Effector CD4-positive, alpha-beta T cell (primary cell): ENCODE results near the gene SORCS1.

Experiments used
- DNase-seq: peaks from one replicate; pipeline ENCODE4 v3.0.0-alpha.2; 2020

Gene SORCS1

GRCh38 chr10:106873770-106874603, 290.5 kb downstream of the SORCS1 start:
- no peak for DNase-seq

GRCh38 chr10:106872176-106872575, 292.3 kb downstream of the SORCS1 start:
- no peak for DNase-seq

GRCh38 chr10:106866244-106866845, 298.2 kb downstream of the SORCS1 start:
- DNase-seq = no peak

- no peak for DNase-seq
Observed at GRCh38 chr10:106864031-106864430, 300.5 kb downstream of the SORCS1 start.

GRCh38 chr10:106863549-106863948, 301.0 kb downstream of the SORCS1 start:
- no peak for DNase-seq

GRCh38 chr10:106859892-106860652, 304.4 kb downstream of the SORCS1 start:
- no peak for DNase-seq

- DNase-seq = no peak
Observed at GRCh38 chr10:106857728-106858127, 306.8 kb downstream of the SORCS1 start.

GRCh38 chr10:106857213-106857612, 307.3 kb downstream of the SORCS1 start:
- DNase-seq = no peak

GRCh38 chr10:106836933-106837663, 327.4 kb downstream of the SORCS1 start:
- no peak for DNase-seq

GRCh38 chr10:106832846-106833245, 331.7 kb downstream of the SORCS1 start:
- DNase-seq = no peak

GRCh38 chr10:106830471-106830870, 334.0 kb downstream of the SORCS1 start:
- no peak for DNase-seq

GRCh38 chr10:106830006-106830405, 334.5 kb downstream of the SORCS1 start:
- no peak for DNase-seq

- no peak for DNase-seq
Observed at GRCh38 chr10:106826716-106827115, 337.8 kb downstream of the SORCS1 start.

- no peak for DNase-seq
Observed at GRCh38 chr10:106825576-106826364, 338.7 kb downstream of the SORCS1 start.

- DNase-seq = no peak
Observed at GRCh38 chr10:106820579-106820978, 343.9 kb downstream of the SORCS1 start.

GRCh38 chr10:106819490-106819889, 345.0 kb downstream of the SORCS1 start:
- no peak for DNase-seq

GRCh38 chr10:106816318-106817085, 348.0 kb downstream of the SORCS1 start:
- no peak for DNase-seq

GRCh38 chr10:106815427-106816043, 349.0 kb downstream of the SORCS1 start:
- DNase-seq = no peak

GRCh38 chr10:106804992-106805582, 359.4 kb downstream of the SORCS1 start:
- no peak for DNase-seq

GRCh38 chr10:106802949-106803348, 361.6 kb downstream of the SORCS1 start:
- no peak for DNase-seq
